Measurements from ENCODE around the gene CLPTM1. TPM values are rescaled to one million over a fixed set of nuclear protein-coding genes. Genes with fewer than 3 reads are reported as not detected.
A peak's percentile ranks its signal among the peaks of the same experiment; 100 is the strongest.

CLPTM1 gene
- total and polyA plus RNA-seq, 2 donors (not counting 1 experiment from before 2014, with no cell fraction given): 121 to 129 TPM

GRCh38 chr19:45005787-45006186 is 50.6 kb downstream of the CLPTM1 start:
- Histone ChIP-seq H3K4me3 (ENCODE audit: control extremely low read depth in 1 of 5, extremely low read depth in 1 of 5, insufficient read depth in 1 of 5, low read depth in 2 of 5, low read length in 4 of 5) (no peak overlapping the region), H4K20me1 (ENCODE audit: control insufficient read depth, insufficient read depth, low read length, poor library complexity, severe bottlenecking) (peaks cover 58% of the 10 kb centered on the region), H2AFZ (ENCODE audit: insufficient read depth, low read depth, low read length, poor library complexity, severe bottlenecking) (no peak overlapping the region), H3K9me3 (ENCODE audit: control extremely low read depth in 1 of 3, control insufficient read depth in 2 of 3, insufficient read depth in 1 of 3, low read length in 2 of 3) (no peaks in the 10 kb centered on the region), H3K9ac (ENCODE audit: low read length) (no peak overlapping the region), H3K4me1 (ENCODE audit: control insufficient read depth in 2 of 2, insufficient read depth in 2 of 2, low read length in 2 of 2) (peaks cover 15 to 20% of the 10 kb centered on the region in 2 donors), H3K4me2 (replicated peaks; ENCODE audit: low read depth, low read length, poor library complexity, severe bottlenecking) (no peak overlapping the region), H3K36me3 (replicated peaks in 1 of 2; ENCODE audit: control extremely low read depth in 1 of 2, control insufficient read depth in 1 of 2, extremely low read depth in 1 of 2, insufficient read depth in 2 of 2, low read length in 1 of 2) (peaks cover 3 to 40% of the 10 kb centered on the region in 2 experiments), H3K27ac (ENCODE audit: low read length in 2 of 2) (no peak overlapping the region), H3K79me2 (ENCODE audit: control insufficient read depth, insufficient read depth, low read length) (peaks cover 65% of the 10 kb centered on the region), H3K27me3 (replicated peaks in 1 of 4; ENCODE audit: control extremely low read depth in 1 of 4, control insufficient read depth in 3 of 4, insufficient read depth in 4 of 4, low read length in 3 of 4) (no peaks in the 10 kb centered on the region)
- Mint-ChIP-seq H3K27ac (no peak overlapping the region), H3K9me3 (ENCODE audit: insufficient read depth) (no peaks in the 10 kb centered on the region), H3K27me3 (no peaks in the 10 kb centered on the region), H3K4me1 (peaks cover 35% of the 10 kb centered on the region), H3K4me3 (no peak overlapping the region)
- DNase-seq (no peak), ATAC-seq (ENCODE audit: low read depth) (no peak)
- ChIA-PET CTCF (interaction anchor here (0.9 to 1.8 kb wide), 2 partner anchors 54 kb away, joined by 3 read pairs; no protein-coding TSS in a partner anchor), POLR2A (no interaction called here)
- TF ChIP-seq EZH2 (IDR thresholded peaks at IDR 0.05; ENCODE audit: borderline replicate concordance, insufficient read depth, low read depth, low read length, poor library complexity, severe bottlenecking) (no peak), CTCF (IDR thresholded peaks at IDR 0.05) (no peak)
- WGBS (ENCODE audit: insufficient coverage): 96% methylated on average over 5 of the region's 9 CpGs
- intact Hi-C loops (cut with micrococcal nuclease): no loop called here

- TF ChIP-seq CTCF (IDR thresholded peaks at IDR 0.05): no peak
- no peak for TF ChIP-seq EZH2 (IDR thresholded peaks at IDR 0.05; ENCODE audit: borderline replicate concordance, insufficient read depth, low read depth, low read length, poor library complexity, severe bottlenecking)
- H3K27me3 ChIP-seq (replicated peaks in 1 of 4; ENCODE audit: control extremely low read depth in 1 of 4, control insufficient read depth in 3 of 4, insufficient read depth in 4 of 4, low read length in 3 of 4): no peaks in the 10 kb centered on the region
- Mint-ChIP-seq H3K4me3 (no peak overlapping the region), H3K4me1 (peaks cover 21% of the 10 kb centered on the region), H3K27ac (peak overlapping the region; percentile 20), H3K9me3 (ENCODE audit: insufficient read depth) (no peaks in the 10 kb centered on the region), H3K27me3 (no peaks in the 10 kb centered on the region)
- no peaks in the 10 kb centered on the region for H3K9me3 ChIP-seq (ENCODE audit: control extremely low read depth in 1 of 3, control insufficient read depth in 2 of 3, insufficient read depth in 1 of 3, low read length in 2 of 3)
- no peak overlapping the region for H3K27ac ChIP-seq (ENCODE audit: low read length in 2 of 2)
- intact Hi-C loops (cut with micrococcal nuclease): no loop called here
- H4K20me1 ChIP-seq (ENCODE audit: control insufficient read depth, insufficient read depth, low read length, poor library complexity, severe bottlenecking): peaks cover 45% of the 10 kb centered on the region
- peaks cover 51% of the 10 kb centered on the region for H3K79me2 ChIP-seq (ENCODE audit: control insufficient read depth, insufficient read depth, low read length)
- DNase-seq (no peak), ATAC-seq (ENCODE audit: low read depth) (no peak)
- H3K9ac ChIP-seq (ENCODE audit: low read length): no peak overlapping the region
- ChIA-PET CTCF (no interaction called here), POLR2A (no interaction called here)
- H3K4me3 ChIP-seq (ENCODE audit: control extremely low read depth in 1 of 5, extremely low read depth in 1 of 5, insufficient read depth in 1 of 5, low read depth in 2 of 5, low read length in 4 of 5): no peak overlapping the region
- no peak overlapping the region for H3K4me2 ChIP-seq (replicated peaks; ENCODE audit: low read depth, low read length, poor library complexity, severe bottlenecking)
- H2AFZ ChIP-seq (ENCODE audit: insufficient read depth, low read depth, low read length, poor library complexity, severe bottlenecking): no peak overlapping the region
- peaks cover 4 to 8% of the 10 kb centered on the region in 2 donors for H3K4me1 ChIP-seq (ENCODE audit: control insufficient read depth in 2 of 2, insufficient read depth in 2 of 2, low read length in 2 of 2)
- WGBS (ENCODE audit: insufficient coverage): 95% methylated on average over 6 of the region's 10 CpGs
- peaks cover 1 to 50% of the 10 kb centered on the region in 2 experiments for H3K36me3 ChIP-seq (replicated peaks in 1 of 2; ENCODE audit: control extremely low read depth in 1 of 2, control insufficient read depth in 1 of 2, extremely low read depth in 1 of 2, insufficient read depth in 2 of 2, low read length in 1 of 2)
These were observed 53.4 kb downstream of the CLPTM1 start for GRCh38 chr19:45008552-45008951.
